ENCODE measurements around the gene ASB15. TPM values are rescaled to one million over a fixed set of nuclear protein-coding genes. Genes with fewer than 3 reads are reported as not detected.
A peak's percentile ranks its signal among the peaks of the same experiment; 100 is the strongest.

ASB15 gene
- total and polyA plus RNA-seq, 2 of the 8 experiments (the other 6 are each of a cell fraction or from before 2014, with no cell fraction given): not detected

- Histone ChIP-seq H2BK5ac (ENCODE audit: low read depth, low read length) (no peak overlapping the region), H4K20me1 (replicated peaks in 1 of 2; ENCODE audit: control insufficient read depth in 1 of 2, insufficient read depth in 2 of 2, low read length in 2 of 2) (no peaks in the 10 kb centered on the region), H3K4ac (replicated peaks; ENCODE audit: insufficient read length, low read depth, low read length) (no peak overlapping the region), H3K36me3 (ENCODE audit: control insufficient read depth in 2 of 4, insufficient read depth in 4 of 4, low read length in 3 of 4) (no peaks in the 10 kb centered on the region), H3K27me3 (replicated peaks in 1 of 4; ENCODE audit: control insufficient read depth in 3 of 4, extremely low read depth in 1 of 4, insufficient read depth in 3 of 4, low read length in 3 of 4) (no peaks in the 10 kb centered on the region), H4K8ac (ENCODE audit: extremely low read depth, insufficient read depth, low read length) (no peak overlapping the region), H3K23ac (ENCODE audit: insufficient read length) (no peak overlapping the region), H2BK20ac (ENCODE audit: low read length) (no peak overlapping the region), H3K27ac (ENCODE audit: low read depth, low read length) (no peak overlapping the region), H2BK15ac (ENCODE audit: low read length) (no peak overlapping the region), H3K4me3 (ENCODE audit: extremely low read depth in 1 of 4, insufficient read depth in 2 of 4, low read depth in 3 of 4, low read length in 4 of 4) (no peak overlapping the region), H2BK120ac (replicated peaks; ENCODE audit: low read depth, low read length) (no peak overlapping the region), H3K14ac (ENCODE audit: insufficient read length) (no peak overlapping the region), H2AFZ (ENCODE audit: low read length) (peak overlapping the region; percentile 75; the same call in 1 of the 2 replicates), H2AK5ac (ENCODE audit: low read depth, low read length) (no peak overlapping the region), H3K9me3 (ENCODE audit: insufficient read depth in 2 of 2, low read depth in 1 of 2, low read length in 1 of 2) (peaks cover 0 to 2% of the 10 kb centered on the region in 2 experiments; a peak in 1 of 4 replicates), H3K9ac (replicated peaks in 1 of 4; ENCODE audit: extremely low read depth in 1 of 4, low read depth in 3 of 4, low read length in 3 of 4) (no peak overlapping the region), H3K23me2 (ENCODE audit: low read depth, low read length) (no peaks in the 10 kb centered on the region), H2BK12ac (ENCODE audit: low read depth, low read length) (no peak overlapping the region), H3K4me1 (replicated peaks in 1 of 4; ENCODE audit: control insufficient read depth in 3 of 4, insufficient read depth in 4 of 4, low read length in 3 of 4) (peaks cover 0 to 2% (median 0%) of the 10 kb centered on the region in 4 experiments; a peak in 1 of 7 replicates), H3K79me1 (ENCODE audit: low read depth, low read length) (no peaks in the 10 kb centered on the region), H3K79me2 (ENCODE audit: control insufficient read depth in 1 of 2, insufficient read depth in 2 of 2, low read length in 2 of 2) (no peaks in the 10 kb centered on the region), H4K5ac (ENCODE audit: insufficient read length, low read depth, low read length) (no peak overlapping the region), H3K56ac (replicated peaks; ENCODE audit: insufficient read length, low read depth, low read length) (no peak overlapping the region), H3K4me2 (ENCODE audit: insufficient read depth in 1 of 2, low read depth in 2 of 2, low read length in 2 of 2) (no peak overlapping the region), H3K18ac (ENCODE audit: extremely low read depth, low read length) (no peak overlapping the region), H4K91ac (replicated peaks; ENCODE audit: insufficient read length, low read length) (no peak overlapping the region)
- no peak for TF ChIP-seq JUND (IDR thresholded peaks at IDR 0.05; ENCODE audit: low read length)
- TF ChIP-seq ATF3 (IDR thresholded peaks at IDR 0.05; ENCODE audit: insufficient read depth, low read depth, low read length): no peak
- TF ChIP-seq TAF1 (IDR thresholded peaks at IDR 0.05; ENCODE audit: low read depth, low read length): no peak
- TF ChIP-seq E2F6 (IDR thresholded peaks at IDR 0.05): no peak
- TF ChIP-seq, protein P1, sequence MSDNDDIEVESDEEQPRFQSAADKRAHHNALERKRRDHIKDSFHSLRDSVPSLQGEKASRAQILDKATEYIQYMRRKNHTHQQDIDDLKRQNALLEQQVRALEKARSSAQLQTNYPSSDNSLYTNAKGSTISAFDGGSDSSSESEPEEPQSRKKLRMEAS (IDR thresholded peaks at IDR 0.05): no peak
- no peak for TF ChIP-seq HDAC6 (IDR thresholded peaks at IDR 0.05; ENCODE audit: low read depth, low read length)
- TF ChIP-seq SP1 (IDR thresholded peaks at IDR 0.05; ENCODE audit: low read depth, low read length): no peak
- TF ChIP-seq EZH2 (IDR thresholded peaks at IDR 0.05; ENCODE audit: low read depth, low read length, severe bottlenecking): no peak
- TF ChIP-seq POLR2AphosphoS5 (IDR thresholded peaks at IDR 0.05; ENCODE audit: low read depth, low read length): no peak
- TF ChIP-seq JUN (IDR thresholded peaks at IDR 0.05; ENCODE audit: low read depth, low read length): no peak
- no peak for TF ChIP-seq SP2 (IDR thresholded peaks at IDR 0.05; ENCODE audit: low read length)
- WGBS, 2 experiments (ENCODE audit: extremely low coverage in 1 of 2, insufficient coverage in 1 of 2, insufficient read length in 1 of 2, insufficient replicate concordance in 2 of 2, low coverage in 1 of 2, low lambda C conversion rate in 2 of 2, missing lambda C conversion rate in 1 of 2): 79% methylated on average over 2 of the region's 3 CpGs; no CpG with 5 or more reads in 1 of the 2 experiments
- FAIRE-seq: no peak
- CTCF ChIA-PET (ENCODE audit: partially characterized antibody): interaction anchor here (0.7 to 1.1 kb wide), 6 partner anchors 9 to 80 kb away, joined by 3 to 4 read pairs (median 3); no protein-coding TSS in a partner anchor
- POLR2A ChIA-PET (ENCODE audit: partially characterized antibody): interaction anchor here (1.0 to 1.7 kb wide), 2 partner anchors 9 to 18 kb away, joined by 4 to 6 read pairs; no protein-coding TSS in a partner anchor
- DNase-seq (ENCODE audit: low read depth in 1 of 2, low spot score in 2 of 2): no peak
These were observed 61.1 kb downstream of the ASB15 start for GRCh38 chr7:123662755-123663154.
